IMR-90 (cell line): ENCODE results near the gene MAGEA9. TPM values are rescaled to one million over a fixed set of nuclear protein-coding genes. Genes with fewer than 3 reads are reported as not detected.

ENCODE experiments used
- ATAC-seq: fragments of 200-7000 bp; cut with Tn5 transposase; 2 replicates; pipeline ENCODE4 v1.9.1; 2020; ENCODE audit warnings: low read depth, mild to moderate bottlenecking, moderate library complexity
- BruUV-seq: library from RNA; stranded (reverse); fragments of 400-500 nt; replicated peaks from 2 replicates; lab custom pipeline; 2021; lab: Mats Ljungman, UMichigan
- CTCF ChIA-PET: fragments of 300-600 bp; formaldehyde crosslinking; extraction: SDS; loops from one replicate; lab custom pipeline; 2021; ENCODE audit warnings: antibody characterized with exemption; lab: Yijun Ruan, JAX
- POLR2A ChIA-PET: fragments of 300-600 bp; sonication (Branson Sonifier 250); formaldehyde crosslinking; loops from one replicate; lab custom pipeline; 2022; ENCODE audit warnings: antibody characterized with exemption; ENCODE audit not compliant: unreplicated experiment; lab: Charles Lee
- DNase-seq: peaks from one replicate; pipeline ENCODE4 v3.0.0; 2013
- H2AFZ ChIP-seq: replicated peaks from 2 replicates; pipeline ENCODE3; 2013; ENCODE audit warnings: low read length, mild to moderate bottlenecking; ENCODE audit not compliant: poor library complexity
- H2AK5ac ChIP-seq: 2 replicates; pipeline ENCODE4 v1.6.1; 2013; ENCODE audit warnings: low read depth, low read length, inconsistent platforms
- H2AK9ac ChIP-seq: replicated peaks from 2 replicates; pipeline ENCODE3; 2013; ENCODE audit warnings: mild to moderate bottlenecking, low read depth, low read length, moderate library complexity; ENCODE audit not compliant: poor library complexity
- H2BK120ac ChIP-seq: 2 replicates; pipeline ENCODE4 v1.6.1; 2013; ENCODE audit warnings: low read depth, low read length, inconsistent platforms
- H2BK15ac ChIP-seq: 3 replicates; pipeline ENCODE4 v1.6.1; 2013; ENCODE audit warnings: low read depth, low read length, inconsistent platforms
- H2BK20ac ChIP-seq: 2 replicates; pipeline ENCODE4 v1.6.1; 2013; ENCODE audit warnings: low read depth, mild to moderate bottlenecking, inconsistent platforms, low read length, moderate library complexity
- H2BK5ac ChIP-seq: 2 replicates; pipeline ENCODE4 v1.6.1; 2013; ENCODE audit warnings: mild to moderate bottlenecking, low read depth, low read length, inconsistent platforms; ENCODE audit not compliant: poor library complexity, severe bottlenecking
- H3K14ac ChIP-seq: replicated peaks from 2 replicates; pipeline ENCODE4 v1.6.1; 2013; ENCODE audit warnings: low read depth, low read length, inconsistent platforms
- H3K18ac ChIP-seq: 2 replicates; pipeline ENCODE4 v1.6.1; 2013; ENCODE audit warnings: low read depth, low read length, control low read depth
- H3K23ac ChIP-seq: 2 replicates; pipeline ENCODE4 v1.6.1; 2013; ENCODE audit warnings: low read depth, low read length, inconsistent platforms
- H3K27ac ChIP-seq: 2 replicates; pipeline ENCODE4 v1.5.1; 2013; ENCODE audit warnings: mild to moderate bottlenecking, control low read depth, low read length; ENCODE audit not compliant: insufficient read depth
- H3K27me3 ChIP-seq: 2 replicates; pipeline ENCODE4 v1.6.1; 2013; ENCODE audit warnings: low read length; ENCODE audit not compliant: control insufficient read depth, insufficient read depth
- H3K36me3 ChIP-seq: 2 replicates; pipeline ENCODE4 v1.6.1; 2013; ENCODE audit warnings: low read length, mixed read lengths; ENCODE audit not compliant: control insufficient read depth, insufficient read depth
- H3K4ac ChIP-seq: 2 replicates; pipeline ENCODE4 v1.6.1; 2013; ENCODE audit warnings: low read depth, low read length, inconsistent platforms
- H3K4me1 ChIP-seq: 2 replicates; pipeline ENCODE4 v1.6.1; 2013; ENCODE audit warnings: low read length, mixed read lengths; ENCODE audit not compliant: control insufficient read depth, insufficient read depth
- H3K4me2 ChIP-seq: 2 replicates; pipeline ENCODE4 v1.6.1; 2013; ENCODE audit warnings: low read depth, mild to moderate bottlenecking, control low read depth, low read length, moderate library complexity
- H3K4me3 ChIP-seq: 2 replicates; pipeline ENCODE4 v1.5.1; 2013; ENCODE audit warnings: low read depth, mild to moderate bottlenecking, control low read depth, low read length, moderate library complexity; ENCODE audit not compliant: insufficient read depth
- H3K56ac ChIP-seq: 2 replicates; pipeline ENCODE4 v1.6.1; 2013; ENCODE audit warnings: low read length, inconsistent platforms; ENCODE audit not compliant: insufficient read depth; ENCODE audit errors: extremely low read depth
- H3K79me1 ChIP-seq, 2 experiments: 2 replicates each; pipeline ENCODE4 v1.6.1; 2013; ENCODE audit warnings: low read length in 2 of 2, inconsistent platforms in 1 of 2, low read depth in 1 of 2
- H3K9ac ChIP-seq: 2 replicates; pipeline ENCODE4 v1.6.1; 2013; ENCODE audit warnings: low read depth, low read length, control low read depth
- H3K9me1 ChIP-seq: 2 replicates; pipeline ENCODE4 v1.6.1; 2013; ENCODE audit warnings: low read length, inconsistent platforms; ENCODE audit not compliant: insufficient read depth
- H3K9me3 ChIP-seq: 2 replicates; pipeline ENCODE4 v1.6.1; 2013; ENCODE audit warnings: low read length; ENCODE audit not compliant: control insufficient read depth, insufficient read depth
- H4K20me1 ChIP-seq: 2 replicates; pipeline ENCODE4 v1.6.1; 2013; ENCODE audit warnings: low read length, inconsistent platforms; ENCODE audit not compliant: insufficient read depth
- H4K5ac ChIP-seq: 2 replicates; pipeline ENCODE4 v1.6.1; 2013; ENCODE audit warnings: mild to moderate bottlenecking, low read depth, low read length, control low read depth
- H4K8ac ChIP-seq, 2 experiments: 2 replicates each; pipeline ENCODE4 v1.6.1; 2013; ENCODE audit warnings: low read depth in 2 of 2, low read length in 2 of 2, control low read depth in 1 of 2, inconsistent platforms in 1 of 2
- H4K91ac ChIP-seq: 2 replicates; pipeline ENCODE4 v1.6.1; 2013; ENCODE audit warnings: low read depth, low read length, inconsistent platforms; ENCODE audit not compliant: insufficient read depth
- BHLHE40 ChIP-seq: fragments of 150-350 bp; IDR thresholded peaks from 2 replicates; pipeline ENCODE4 v1.6.1; 2016; ENCODE audit warnings: mild to moderate bottlenecking, low read depth, low read length
- CEBPB ChIP-seq: IDR thresholded peaks from 2 replicates; pipeline ENCODE4 v1.6.1; 2012; ENCODE audit warnings: low read depth, low read length, improper control_type of control experiment
- CHD1 ChIP-seq: IDR thresholded peaks from 2 replicates; pipeline ENCODE4 v1.6.1; 2012; ENCODE audit warnings: low read depth, low read length, improper control_type of control experiment
- CTCF ChIP-seq: conservative IDR thresholded peaks from 2 replicates; pipeline ENCODE4 v1.5.1; 2012; ENCODE audit warnings: mild to moderate bottlenecking, low read depth, low read length, improper control_type of control experiment
- ELK1 ChIP-seq: fragments of 150-350 bp; IDR thresholded peaks from 2 replicates; pipeline ENCODE4 v1.6.1; 2016; ENCODE audit warnings: low read depth, mild to moderate bottlenecking, low read length, moderate library complexity, borderline replicate concordance
- FOS ChIP-seq: fragments of 150-350 bp; IDR thresholded peaks from 2 replicates; pipeline ENCODE4 v1.6.1; 2016; ENCODE audit warnings: low read depth, low read length
- MAFK ChIP-seq: IDR thresholded peaks from 2 replicates; pipeline ENCODE4 v1.6.1; 2012; ENCODE audit warnings: low read depth, low read length, improper control_type of control experiment
- MXI1 ChIP-seq: IDR thresholded peaks from 2 replicates; pipeline ENCODE4 v1.6.1; 2012; ENCODE audit warnings: low read depth, mild to moderate bottlenecking, low read length, moderate library complexity, borderline replicate concordance
- NFE2L2 ChIP-seq: fragments of 150-350 bp; IDR thresholded peaks from 2 replicates; pipeline ENCODE4 v1.6.1; 2016; ENCODE audit warnings: low read depth, mild to moderate bottlenecking, low read length
- POLR2A ChIP-seq: IDR thresholded peaks from 2 replicates; pipeline ENCODE4 v1.6.1; 2012; ENCODE audit warnings: mild to moderate bottlenecking, low read depth, low read length
- RAD21 ChIP-seq: IDR thresholded peaks from 2 replicates; pipeline ENCODE4 v1.6.1; 2012; ENCODE audit warnings: low read length, improper control_type of control experiment
- RCOR1 ChIP-seq: IDR thresholded peaks from 2 replicates; pipeline ENCODE4 v1.6.1; 2012; ENCODE audit warnings: mild to moderate bottlenecking, low read length, improper control_type of control experiment; ENCODE audit not compliant: insufficient replicate concordance
- RFX5 ChIP-seq: IDR thresholded peaks from 2 replicates; pipeline ENCODE4 v1.8.0; 2012; ENCODE audit warnings: low read depth, mild to moderate bottlenecking, low read length, moderate library complexity
- SMC3 ChIP-seq: fragments of 150-350 bp; IDR thresholded peaks from 2 replicates; pipeline ENCODE4 v1.6.1; 2016; ENCODE audit warnings: low read depth, mild to moderate bottlenecking, antibody characterized with exemption, low read length, moderate library complexity
- WGBS, 2 experiments: methylation state at CpG; one replicate each; pipeline versions ENCODE4 v1.1.5 to v1.1.7; 2013; ENCODE audit warnings: missing lambda C conversion rate in 2 of 2; ENCODE audit not compliant: insufficient read length in 1 of 2; ENCODE audit errors: extremely low coverage in 2 of 2; 5-methylcytosine and 5-hydroxymethylcytosine counted together
- dilution Hi-C: fragments of 300-500 bp; cut with HindIII; formaldehyde crosslinking; loops from one replicate; pipeline ENCODE4 v1.14.3; 2018; ENCODE audit warnings: low sequenced_read_pairs; ENCODE audit not compliant: unreplicated experiment
- in situ Hi-C: fragments of 300-500 bp; cut with MboI; formaldehyde crosslinking; loops from 3 replicates; pipeline ENCODE4 v1.14.3; 2019; ENCODE audit warnings: low sequenced_read_pairs, inconsistent platforms, mixed read lengths
- intact Hi-C: fragments of 100-400 bp; cut with micrococcal nuclease; formaldehyde crosslinking; loops from 2 replicates; pipeline ENCODE4 v1.10.0; 2022
- polyA plus RNA-seq, 3 experiments: library from polyadenylated mRNA; depleted of rRNA; stranded (reverse); fragments of >200 nt; gene quantifications; 2 replicates each; pipeline ENCODE4 v1.2.3, GENCODE V29; 2012; ENCODE audit warnings: low replicate concordance in 1 of 3
- total RNA-seq: library from RNA; depleted of rRNA; stranded (reverse); fragments of >200 nt; gene quantifications from 2 replicates; pipeline ENCODE4 v1.2.3, GENCODE V29; 2012
- TF ChIP-seq, protein P1 (sequence below): fragments of 150-350 bp; IDR thresholded peaks from 2 replicates; pipeline ENCODE4 v1.6.1; 2017; ENCODE audit warnings: mild to moderate bottlenecking, antibody characterized with exemption, low read length, low read depth

Gene MAGEA9
- total and polyA plus RNA-seq, 2 of the 4 experiments (the other 2 are of a cell fraction), result not detected

GRCh38 chrX:149762696-149763614 is 18.8 kb upstream of the MAGEA9 start:
- in situ Hi-C loops, result loop anchor here (25.0 kb wide), 1 partner anchor 99 kb away; no protein-coding TSS in a partner anchor
- intact Hi-C loops, result no loop called here
- H2BK120ac ChIP-seq, result no peak overlapping the region
- no peak overlapping the region for H2AK5ac ChIP-seq
- H2BK20ac ChIP-seq, result no peak overlapping the region
- H2AFZ ChIP-seq, result no peak overlapping the region
- no peak for ATAC-seq
- H4K20me1 ChIP-seq, result no peaks in the 10 kb centered on the region
- no peak overlapping the region for H3K4me2 ChIP-seq
- WGBS, 2 experiments, result no CpG with 5 or more reads among the region's 11 CpGs
- no peaks in the 10 kb centered on the region for H3K27me3 ChIP-seq
- H2AK9ac ChIP-seq, result no peak overlapping the region
- no peak overlapping the region for H3K9ac ChIP-seq
- no peak for DNase-seq
- H3K56ac ChIP-seq, result no peak overlapping the region
- no peak overlapping the region for H4K91ac ChIP-seq
- H3K9me3 ChIP-seq, result no peaks in the 10 kb centered on the region
- dilution Hi-C loops, result no loop called here
- H3K4me3 ChIP-seq, result no peak overlapping the region
- CTCF ChIA-PET, result no interaction called here
- no peak overlapping the region for H3K23ac ChIP-seq
- H3K79me1 ChIP-seq, result no peaks in the 10 kb centered on the region
- H3K9me1 ChIP-seq, result no peaks in the 10 kb centered on the region
- no peaks in the 10 kb centered on the region for H3K4me1 ChIP-seq
- POLR2A ChIA-PET, result no interaction called here
- H3K14ac ChIP-seq, result no peak overlapping the region
- no peak overlapping the region for H3K18ac ChIP-seq
- H4K8ac ChIP-seq, result no peak overlapping the region
- no peak overlapping the region for H3K27ac ChIP-seq
- no peak overlapping the region for H2BK15ac ChIP-seq
- no peaks in the 10 kb centered on the region for H3K36me3 ChIP-seq
- no peak overlapping the region for H2BK5ac ChIP-seq
- no TSS peak for BruUV-seq
- H4K5ac ChIP-seq, result no peak overlapping the region
- H3K4ac ChIP-seq, result no peak overlapping the region
- no peak for TF ChIP-seq BHLHE40
- no peak for TF ChIP-seq CEBPB
- no peak for TF ChIP-seq SMC3
- no peak for TF ChIP-seq RFX5
- no peak for TF ChIP-seq RAD21
- TF ChIP-seq CHD1, result no peak
- TF ChIP-seq POLR2A, result no peak
- no peak for TF ChIP-seq RCOR1
- TF ChIP-seq NFE2L2, result no peak
- TF ChIP-seq ELK1, result no peak
- no peak for TF ChIP-seq FOS
- TF ChIP-seq CTCF, result no peak
- no peak for TF ChIP-seq MXI1
- no peak for TF ChIP-seq MAFK
- TF ChIP-seq, protein P1, sequence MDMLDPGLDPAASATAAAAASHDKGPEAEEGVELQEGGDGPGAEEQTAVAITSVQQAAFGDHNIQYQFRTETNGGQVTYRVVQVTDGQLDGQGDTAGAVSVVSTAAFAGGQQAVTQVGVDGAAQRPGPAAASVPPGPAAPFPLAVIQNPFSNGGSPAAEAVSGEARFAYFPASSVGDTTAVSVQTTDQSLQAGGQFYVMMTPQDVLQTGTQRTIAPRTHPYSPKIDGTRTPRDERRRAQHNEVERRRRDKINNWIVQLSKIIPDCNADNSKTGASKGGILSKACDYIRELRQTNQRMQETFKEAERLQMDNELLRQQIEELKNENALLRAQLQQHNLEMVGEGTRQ, result no peak
